HepG2 (cell line): ENCODE results near the gene PIK3IP1. TPM values are rescaled to one million over a fixed set of nuclear protein-coding genes. Genes with fewer than 3 reads are reported as not detected.
A peak's percentile ranks its signal among the peaks of the same experiment; 100 is the strongest.

Experiments used
- AHR ChIP-seq: IDR thresholded peaks from 2 replicates; pipeline ENCODE4 v1.6.1; 2018; ENCODE audit warnings: missing genetic modification reagents, missing compliant biosample characterization
- CEBPB ChIP-seq: IDR thresholded peaks from 2 replicates; pipeline ENCODE4 v1.6.1; 2011; ENCODE audit warnings: low read depth, low read length, improper control_type of control experiment, borderline replicate concordance
- CENPX ChIP-seq: sonication (generic); formaldehyde crosslinking; IDR thresholded peaks from 2 replicates; pipeline ENCODE4 v1.9.0; 2021; ENCODE audit warnings: mild to moderate bottlenecking, missing genetic modification reagents, moderate library complexity
- ETV5 ChIP-seq: IDR thresholded peaks from 2 replicates; pipeline ENCODE4 v1.6.1; 2018; ENCODE audit warnings: missing biosample characterization, missing genetic modification reagents, inconsistent platforms, borderline replicate concordance
- HCFC1 ChIP-seq: fragments of 150-350 bp; IDR thresholded peaks from 2 replicates; pipeline ENCODE4 v1.6.1; 2014; ENCODE audit warnings: low read depth, low read length
- HIC2 ChIP-seq: sonication (generic); formaldehyde crosslinking; IDR thresholded peaks from 2 replicates; pipeline ENCODE4 v1.9.0; 2022; ENCODE audit warnings: low read depth, missing genetic modification reagents
- HOXD1 ChIP-seq: sonication (generic); formaldehyde crosslinking; IDR thresholded peaks from 2 replicates; pipeline ENCODE4 v1.5.0; 2020; ENCODE audit warnings: missing genetic modification reagents
- JUND ChIP-seq: sonication (generic); formaldehyde crosslinking; IDR thresholded peaks from 2 replicates; pipeline ENCODE4 v1.8.0; 2022; ENCODE audit warnings: mild to moderate bottlenecking, missing genetic modification reagents
- KLF16 ChIP-seq, 2 experiments: sonication (generic) in 1 of 2; formaldehyde crosslinking in 1 of 2; IDR thresholded peaks; 2 replicates each; pipeline versions ENCODE4 v1.6.1 to v1.8.0; 2016 to 2023; ENCODE audit warnings: missing genetic modification reagents in 2 of 2, missing compliant biosample characterization in 1 of 2
- PHB2 ChIP-seq: fragments of 450-650 bp; IDR thresholded peaks from 2 replicates; pipeline ENCODE4 v1.6.1; 2018; ENCODE audit not compliant: partially characterized antibody
- RXRB ChIP-seq: IDR thresholded peaks from 2 replicates; pipeline ENCODE4 v1.6.1; 2016; ENCODE audit warnings: borderline replicate concordance, missing genetic modification reagents, missing compliant biosample characterization
- SIN3A ChIP-seq: IDR thresholded peaks from 2 replicates; pipeline ENCODE4 v1.6.1; 2011; ENCODE audit warnings: low read depth, mild to moderate bottlenecking, control low read depth, low read length, borderline replicate concordance
- SOX6 ChIP-seq, 2 experiments: fragments of 450-650 bp in 1 of 2; sonication (generic) in 1 of 2; formaldehyde crosslinking in 1 of 2; IDR thresholded peaks; 2 replicates each; pipeline versions ENCODE4 v1.4.0 to v1.6.1; 2017 to 2020; ENCODE audit warnings: antibody characterized with exemption in 1 of 2, mild to moderate bottlenecking in 1 of 2, missing genetic modification reagents in 1 of 2
- STAG1 ChIP-seq: sonication (generic); formaldehyde crosslinking; IDR thresholded peaks from 2 replicates; pipeline ENCODE4 v1.4.0; 2020; ENCODE audit warnings: missing genetic modification reagents
- SYNCRIP ChIP-seq: fragments of 200-400 bp; formaldehyde crosslinking; IDR thresholded peaks from 2 replicates; pipeline ENCODE4 v1.6.1; 2018; ENCODE audit warnings: mild to moderate bottlenecking, low read depth, low read length; ENCODE audit not compliant: insufficient read depth
- TCF7 ChIP-seq: sonication (generic); IDR thresholded peaks from 2 replicates; pipeline ENCODE4 v1.6.1; 2016; ENCODE audit warnings: antibody characterized with exemption, low read depth
- TCF7L2 ChIP-seq: IDR thresholded peaks from 2 replicates; pipeline ENCODE4 v1.6.1; 2011; ENCODE audit warnings: mild to moderate bottlenecking, low read depth, low read length, moderate library complexity
- ZFP82 ChIP-seq: sonication (generic); formaldehyde crosslinking; IDR thresholded peaks from 2 replicates; pipeline ENCODE4 v1.5.1; 2020; ENCODE audit warnings: mild to moderate bottlenecking, missing genetic modification reagents, borderline replicate concordance
- ZNF12 ChIP-seq: sonication (generic); formaldehyde crosslinking; IDR thresholded peaks from 2 replicates; pipeline ENCODE4 v1.5.0; 2020; ENCODE audit warnings: missing genetic modification reagents
- ZNF333 ChIP-seq: sonication (generic); formaldehyde crosslinking; IDR thresholded peaks from 2 replicates; pipeline ENCODE4 v1.4.0; 2020; ENCODE audit warnings: mild to moderate bottlenecking, missing genetic modification reagents, borderline replicate concordance
- polyA plus RNA-seq, 8 experiments: library from polyadenylated mRNA; depleted of rRNA in 3 of 8; stranded (reverse) in 7 of 8; unstranded in 1 of 8; fragments of >200 nt; fragmentation: Illumina TruSeq in 4 of 8; extraction: Trizol in 4 of 8; gene quantifications; 2 replicates each; pipeline versions ENCODE4 v1.2.1 to v1.2.3, GENCODE V29; 2011 to 2016; ENCODE audit warnings: low read depth in 4 of 8, missing spikeins in 1 of 8, mixed read lengths in 1 of 8; ENCODE audit not compliant: insufficient read depth in 1 of 8
- total RNA-seq, 5 experiments: library from RNA; depleted of rRNA; stranded (reverse); fragments of >200 nt; fragmentation: Illumina TruSeq; extraction: Trizol; gene quantifications; 2 replicates each; pipeline ENCODE4 v1.2.3, GENCODE V29; 2016; ENCODE audit warnings: low read depth in 1 of 5
- TF ChIP-seq, protein P1 (sequence below): sonication (generic); formaldehyde crosslinking; IDR thresholded peaks from 2 replicates; pipeline ENCODE4 v1.8.0; 2022; ENCODE audit warnings: missing genetic modification reagents, mild to moderate bottlenecking, borderline replicate concordance
- TF ChIP-seq, protein P2 (sequence below): fragments of 450-650 bp; IDR thresholded peaks from 2 replicates; pipeline ENCODE4 v1.6.1; 2017
- TF ChIP-seq, protein P3 (sequence below): sonication (generic); formaldehyde crosslinking; IDR thresholded peaks from 2 replicates; pipeline ENCODE4 v1.4.0; 2020; ENCODE audit warnings: missing genetic modification reagents, borderline replicate concordance

Gene PIK3IP1
- total and polyA plus RNA-seq, 2 of the 13 experiments (the other 11 are each of a cell fraction or from before 2014, with no cell fraction given): 1.3 to 2.5 TPM

DNA sequence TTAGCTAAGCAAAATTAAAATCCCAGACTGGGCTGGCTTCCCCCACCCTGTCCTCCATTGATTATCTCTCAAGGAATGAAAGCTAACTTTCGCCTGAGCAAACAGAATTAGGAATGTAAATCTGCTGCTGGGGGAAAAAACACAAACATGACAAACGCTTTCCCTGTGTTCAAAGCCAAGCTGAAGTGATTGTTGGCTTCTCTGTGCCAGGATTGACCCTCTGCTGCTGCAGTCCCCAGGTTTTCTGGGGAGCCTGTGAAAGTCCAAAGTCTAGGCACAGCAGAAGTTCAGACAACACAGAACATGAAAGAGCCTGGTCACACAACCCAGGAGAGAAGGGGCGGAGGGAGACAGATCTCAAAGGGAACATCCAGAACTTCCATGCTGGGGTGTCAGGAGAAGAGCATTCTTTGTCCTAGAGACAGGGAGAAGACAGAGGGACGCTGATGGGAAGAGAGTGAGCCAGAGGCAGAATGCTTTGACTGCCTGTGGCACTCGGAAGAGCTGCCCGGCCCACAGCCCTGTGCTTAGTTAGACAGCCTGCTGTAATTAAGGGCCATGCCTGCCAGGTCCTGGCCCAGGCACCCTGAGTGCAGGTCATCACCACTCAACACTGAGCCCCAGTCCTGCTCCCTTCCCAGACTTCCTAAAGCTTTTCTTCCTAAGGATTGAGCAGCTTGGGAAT is 47.0 kb upstream of the PIK3IP1 start (continued):
- TF ChIP-seq SIN3A: peak; percentile 71; the same call in 1 of the 2 replicates
- TF ChIP-seq, protein P1, sequence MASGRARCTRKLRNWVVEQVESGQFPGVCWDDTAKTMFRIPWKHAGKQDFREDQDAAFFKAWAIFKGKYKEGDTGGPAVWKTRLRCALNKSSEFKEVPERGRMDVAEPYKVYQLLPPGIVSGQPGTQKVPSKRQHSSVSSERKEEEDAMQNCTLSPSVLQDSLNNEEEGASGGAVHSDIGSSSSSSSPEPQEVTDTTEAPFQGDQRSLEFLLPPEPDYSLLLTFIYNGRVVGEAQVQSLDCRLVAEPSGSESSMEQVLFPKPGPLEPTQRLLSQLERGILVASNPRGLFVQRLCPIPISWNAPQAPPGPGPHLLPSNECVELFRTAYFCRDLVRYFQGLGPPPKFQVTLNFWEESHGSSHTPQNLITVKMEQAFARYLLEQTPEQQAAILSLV (CRISPR knock-in tag): no peak
- TF ChIP-seq ZNF12: no peak
- no peak for TF ChIP-seq SOX6 (IDR thresholded peaks at IDR 0.05)
- TF ChIP-seq SOX6 (CRISPR knock-in tag; IDR thresholded peaks at IDR 0.05): peak; percentile 81
- no peak for TF ChIP-seq ETV5
- TF ChIP-seq PHB2: no peak
- TF ChIP-seq AHR (CRISPR knock-in tag): no peak
- TF ChIP-seq, protein P2, sequence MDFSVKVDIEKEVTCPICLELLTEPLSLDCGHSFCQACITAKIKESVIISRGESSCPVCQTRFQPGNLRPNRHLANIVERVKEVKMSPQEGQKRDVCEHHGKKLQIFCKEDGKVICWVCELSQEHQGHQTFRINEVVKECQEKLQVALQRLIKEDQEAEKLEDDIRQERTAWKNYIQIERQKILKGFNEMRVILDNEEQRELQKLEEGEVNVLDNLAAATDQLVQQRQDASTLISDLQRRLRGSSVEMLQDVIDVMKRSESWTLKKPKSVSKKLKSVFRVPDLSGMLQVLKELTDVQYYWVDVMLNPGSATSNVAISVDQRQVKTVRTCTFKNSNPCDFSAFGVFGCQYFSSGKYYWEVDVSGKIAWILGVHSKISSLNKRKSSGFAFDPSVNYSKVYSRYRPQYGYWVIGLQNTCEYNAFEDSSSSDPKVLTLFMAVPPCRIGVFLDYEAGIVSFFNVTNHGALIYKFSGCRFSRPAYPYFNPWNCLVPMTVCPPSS: no peak
- TF ChIP-seq, protein P3, sequence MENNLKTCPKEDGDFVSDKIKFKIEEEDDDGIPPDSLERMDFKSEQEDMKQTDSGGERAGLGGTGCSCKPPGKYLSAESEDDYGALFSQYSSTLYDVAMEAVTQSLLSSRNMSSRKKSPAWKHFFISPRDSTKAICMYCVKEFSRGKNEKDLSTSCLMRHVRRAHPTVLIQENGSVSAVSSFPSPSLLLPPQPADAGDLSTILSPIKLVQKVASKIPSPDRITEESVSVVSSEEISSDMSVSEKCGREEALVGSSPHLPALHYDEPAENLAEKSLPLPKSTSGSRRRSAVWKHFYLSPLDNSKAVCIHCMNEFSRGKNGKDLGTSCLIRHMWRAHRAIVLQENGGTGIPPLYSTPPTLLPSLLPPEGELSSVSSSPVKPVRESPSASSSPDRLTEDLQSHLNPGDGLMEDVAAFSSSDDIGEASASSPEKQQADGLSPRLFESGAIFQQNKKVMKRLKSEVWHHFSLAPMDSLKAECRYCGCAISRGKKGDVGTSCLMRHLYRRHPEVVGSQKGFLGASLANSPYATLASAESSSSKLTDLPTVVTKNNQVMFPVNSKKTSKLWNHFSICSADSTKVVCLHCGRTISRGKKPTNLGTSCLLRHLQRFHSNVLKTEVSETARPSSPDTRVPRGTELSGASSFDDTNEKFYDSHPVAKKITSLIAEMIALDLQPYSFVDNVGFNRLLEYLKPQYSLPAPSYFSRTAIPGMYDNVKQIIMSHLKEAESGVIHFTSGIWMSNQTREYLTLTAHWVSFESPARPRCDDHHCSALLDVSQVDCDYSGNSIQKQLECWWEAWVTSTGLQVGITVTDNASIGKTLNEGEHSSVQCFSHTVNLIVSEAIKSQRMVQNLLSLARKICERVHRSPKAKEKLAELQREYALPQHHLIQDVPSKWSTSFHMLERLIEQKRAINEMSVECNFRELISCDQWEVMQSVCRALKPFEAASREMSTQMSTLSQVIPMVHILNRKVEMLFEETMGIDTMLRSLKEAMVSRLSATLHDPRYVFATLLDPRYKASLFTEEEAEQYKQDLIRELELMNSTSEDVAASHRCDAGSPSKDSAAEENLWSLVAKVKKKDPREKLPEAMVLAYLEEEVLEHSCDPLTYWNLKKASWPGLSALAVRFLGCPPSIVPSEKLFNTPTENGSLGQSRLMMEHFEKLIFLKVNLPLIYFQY: no peak
- no peak for TF ChIP-seq SYNCRIP
- TF ChIP-seq ZNF333: no peak
- no peak for TF ChIP-seq TCF7L2
- TF ChIP-seq JUND (CRISPR knock-in tag): no peak
- no peak for TF ChIP-seq CENPX
- no peak for TF ChIP-seq STAG1 (CRISPR knock-in tag)
- TF ChIP-seq HOXD1: 0 out of 2 replicates have a peak, but pooled peaks have one; percentile 22
- no peak for TF ChIP-seq CEBPB
- TF ChIP-seq KLF16 (CRISPR knock-in tag; IDR thresholded peaks at IDR 0.05): peak in 1 of 2 experiments; percentile 36; a peak in 1 of 4 replicates
- no peak for TF ChIP-seq HCFC1
- TF ChIP-seq ZFP82 (CRISPR knock-in tag): no peak
- TF ChIP-seq TCF7: peak; percentile 78
- peak; percentile 46; the same call in 1 of the 2 replicates for TF ChIP-seq RXRB (CRISPR knock-in tag)
- peak; percentile 29; the same call in 1 of the 2 replicates for TF ChIP-seq HIC2 (CRISPR knock-in tag)
